Fibroblast of upper back skin (primary cell): Measurements from ENCODE around the gene LRFN5.
A peak's percentile ranks its signal among the peaks of the same experiment; 100 is the strongest.

Source experiments
- DNase-seq: peaks from one replicate; pipeline ENCODE4 v3.0.0-alpha.2; 2013

The LRFN5 gene

DNA sequence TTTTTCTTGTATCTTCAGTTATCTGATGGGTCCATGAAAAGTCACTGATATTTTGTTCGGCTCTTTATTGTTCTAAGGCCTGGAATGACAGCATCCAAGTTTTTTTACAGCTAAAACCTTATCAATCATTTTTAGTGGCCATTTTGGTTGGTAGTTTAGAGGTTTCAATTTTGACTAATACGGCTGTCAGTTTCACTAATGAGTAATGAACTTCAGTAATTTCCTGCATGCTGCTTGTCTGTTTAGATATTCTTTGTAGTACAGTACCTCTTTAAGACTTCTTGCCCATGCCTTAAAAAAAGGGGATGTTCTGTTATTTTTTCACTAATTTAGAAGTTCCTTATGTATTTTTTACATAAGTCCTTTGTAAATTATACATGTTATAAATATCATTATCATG, 176.7 kb downstream of the LRFN5 start:
- DNase-seq, result no peak

DNA sequence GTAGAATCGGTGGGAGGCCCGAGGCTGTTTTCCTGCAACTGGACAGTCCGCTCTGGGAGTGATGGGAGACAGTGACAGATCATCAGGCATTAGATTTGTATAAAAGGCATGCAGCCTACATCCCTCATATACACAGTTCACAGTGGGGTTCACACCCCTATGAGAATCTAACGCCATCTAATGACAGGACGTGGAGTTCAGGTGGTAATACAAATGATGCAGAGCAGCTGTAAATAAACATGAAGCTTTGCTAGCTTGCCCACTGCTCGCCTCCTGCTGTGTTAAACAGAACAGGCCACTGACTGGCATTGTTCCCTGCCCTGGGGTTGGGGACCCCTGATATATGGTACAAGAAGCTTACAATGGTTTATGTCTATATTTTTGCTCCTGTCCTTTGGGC, 179.0 kb downstream of the LRFN5 start:
- no peak for DNase-seq

DNA sequence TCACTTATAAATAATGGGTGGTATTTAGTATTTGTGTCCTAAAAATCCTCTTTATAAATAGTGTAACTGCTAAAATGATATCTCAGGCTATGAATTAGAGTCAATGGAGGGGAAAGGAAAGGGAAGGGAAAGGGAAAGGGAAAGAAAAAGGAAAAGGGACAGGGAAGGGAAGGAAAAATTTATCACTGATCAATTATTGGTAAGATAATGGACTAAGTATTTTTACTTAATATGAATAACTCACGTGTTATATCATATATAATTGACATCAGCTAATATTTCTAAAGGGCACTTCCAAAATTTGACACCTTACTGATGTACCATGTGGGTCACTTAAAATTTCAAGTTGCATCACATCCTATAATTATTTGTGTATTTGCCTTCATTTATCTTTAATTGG, 193.1 kb downstream of the LRFN5 start:
- DNase-seq, result no peak

DNA sequence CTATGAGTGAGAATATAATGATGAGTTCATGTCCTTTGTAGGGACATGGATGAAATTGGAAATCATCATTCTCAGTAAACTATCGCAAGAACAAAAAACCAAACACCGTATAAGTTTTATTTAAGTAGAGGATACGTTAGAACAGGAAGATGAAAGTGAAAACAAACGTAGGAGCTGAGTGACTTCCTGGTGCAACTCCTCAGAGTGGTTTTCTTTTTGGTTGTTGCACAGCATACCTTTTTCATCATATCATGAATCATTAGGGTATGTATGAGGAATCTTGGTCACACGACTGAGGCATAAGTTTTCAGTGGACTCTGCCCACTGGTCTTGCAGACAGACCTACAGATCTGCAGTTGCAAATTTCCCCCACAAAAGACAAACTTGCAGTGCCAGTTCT, 199.0 kb downstream of the LRFN5 start:
- DNase-seq, result no peak

DNA sequence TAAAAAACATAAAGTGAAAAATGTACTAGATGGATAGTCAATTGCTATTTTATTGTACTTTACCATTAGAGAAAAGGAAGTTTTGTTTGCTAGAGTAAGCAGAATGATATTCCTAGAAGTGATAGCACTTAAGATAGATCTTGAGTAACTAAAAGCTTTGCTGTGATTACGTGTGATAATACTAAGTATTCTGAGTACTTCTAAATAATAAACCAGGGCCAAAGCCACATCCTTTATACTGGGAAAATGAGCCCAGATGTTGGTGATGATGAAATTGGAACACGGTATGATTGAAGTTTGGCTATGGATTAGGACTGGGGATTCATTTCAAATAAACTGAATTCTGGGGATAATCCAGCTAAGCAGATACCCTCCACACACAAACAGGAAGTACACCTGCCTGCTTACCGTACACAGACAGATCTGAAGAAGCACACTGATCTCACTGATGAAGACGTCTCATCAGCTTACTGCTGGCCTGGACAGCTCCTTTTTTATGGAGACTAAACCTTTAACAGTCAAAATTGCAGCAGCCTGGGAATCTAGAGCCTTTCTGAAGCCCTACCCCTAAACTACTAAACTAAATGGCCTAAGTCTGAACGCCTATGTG, 199.8 kb downstream of the LRFN5 start:
- no peak for DNase-seq

DNA sequence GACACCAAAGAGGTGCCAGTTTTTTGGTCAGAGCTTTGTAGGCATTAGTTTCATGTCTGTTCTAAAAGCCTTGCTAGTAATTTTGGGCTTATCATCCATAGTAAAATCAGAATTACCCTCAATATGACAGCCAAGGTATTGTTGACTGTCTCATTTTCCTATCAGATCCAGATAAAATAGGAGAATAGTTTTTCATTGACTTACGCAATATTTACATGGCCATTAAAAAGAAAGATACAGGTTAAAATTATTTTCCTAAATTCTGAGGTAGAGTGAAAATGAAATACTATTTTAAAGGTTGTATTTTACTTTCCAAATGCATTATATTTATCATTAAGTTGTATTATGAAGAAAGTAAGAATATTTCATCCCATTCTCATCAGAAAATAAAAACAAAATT, 203.7 kb downstream of the LRFN5 start:
- DNase-seq, result no peak

DNA sequence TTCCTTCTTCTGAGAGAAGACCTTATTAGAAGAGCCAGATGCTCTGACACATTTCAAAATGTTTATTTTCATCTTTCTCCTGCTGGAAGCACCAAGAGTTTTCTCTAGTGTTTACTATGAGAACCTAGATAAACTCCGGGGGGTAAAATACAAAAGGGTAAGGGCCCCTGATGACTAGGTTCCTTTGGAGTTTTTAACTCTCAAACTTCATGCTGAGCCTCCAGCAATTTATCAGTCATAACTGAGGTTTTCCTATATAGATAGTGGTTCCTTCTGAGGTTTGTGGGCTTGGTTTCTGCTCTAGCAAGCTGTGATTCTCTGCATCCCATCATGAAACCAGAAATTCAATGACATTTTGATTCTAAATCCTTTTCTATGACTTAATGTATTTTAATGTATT, 210.9 kb downstream of the LRFN5 start:
- DNase-seq, result peak; percentile 33

DNA sequence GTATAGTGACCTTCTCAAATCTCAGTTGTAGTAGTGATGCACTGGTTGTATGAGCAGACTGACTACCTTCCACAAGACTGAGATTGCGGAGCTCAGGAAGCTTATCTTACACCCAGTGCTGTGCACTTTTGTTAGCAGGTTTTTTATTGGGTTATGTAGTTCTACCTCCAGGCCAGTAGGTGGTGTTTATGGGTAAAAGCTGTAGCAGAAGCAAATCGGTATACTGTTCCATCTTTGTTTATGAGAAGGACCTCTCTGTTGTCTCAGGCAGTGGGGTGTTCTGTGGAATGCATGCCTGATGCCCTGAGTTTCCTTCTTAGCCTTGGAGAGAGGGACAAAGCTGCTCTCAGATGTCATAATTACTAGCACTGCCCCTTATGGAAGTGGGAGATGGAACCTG, 217.8 kb downstream of the LRFN5 start:
- DNase-seq, result no peak

DNA sequence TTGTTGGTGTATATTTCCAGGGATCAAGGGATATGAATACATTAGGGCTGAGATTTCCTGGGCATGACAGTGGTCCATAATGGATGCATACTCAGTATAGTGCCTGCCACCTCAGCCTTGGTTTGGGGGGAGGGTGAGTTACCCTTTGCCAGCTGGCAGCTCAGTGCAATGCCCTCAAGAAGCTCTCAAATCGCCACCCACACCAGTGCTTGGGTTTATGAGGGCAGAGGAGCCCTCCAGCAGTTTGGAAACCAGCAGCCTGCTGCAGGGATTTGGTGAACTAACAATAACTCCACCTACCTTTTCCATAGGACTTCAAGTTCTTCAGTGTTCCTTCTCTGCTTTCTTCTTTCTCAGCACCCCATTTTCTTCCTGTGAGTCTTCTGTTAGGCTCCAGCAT, 218.9 kb downstream of the LRFN5 start:
- no peak for DNase-seq

DNA sequence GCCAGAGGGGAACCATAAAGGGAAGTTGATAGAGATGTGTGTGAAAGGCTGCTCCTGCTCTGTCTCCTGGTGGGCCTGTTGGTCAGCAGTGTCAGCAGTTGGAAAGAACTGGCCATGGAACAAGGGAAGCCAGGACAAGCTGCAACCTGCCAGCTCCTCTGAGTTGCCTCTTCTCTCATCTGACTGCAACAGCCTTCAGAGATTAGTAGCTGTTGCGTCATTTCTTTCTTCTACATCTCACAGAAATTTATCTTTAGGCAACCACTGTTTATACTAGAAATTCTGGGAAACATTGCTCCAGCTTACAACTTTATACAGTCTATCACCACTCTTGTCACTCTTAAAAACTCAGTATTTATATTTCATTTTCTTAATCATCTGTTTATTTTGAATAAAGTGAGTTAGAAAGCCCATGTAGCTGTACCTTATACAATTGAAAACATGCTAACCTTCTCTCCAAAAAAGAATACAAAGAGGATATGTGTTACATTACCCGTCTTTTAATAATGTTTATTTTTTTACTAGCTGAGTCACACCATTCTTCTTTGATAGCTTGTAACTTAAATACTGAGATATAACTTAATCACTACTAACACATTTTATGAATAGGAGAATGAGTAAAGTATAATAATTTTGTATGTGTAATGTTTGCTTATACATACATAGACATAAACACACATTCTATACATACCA, 224.2 kb downstream of the LRFN5 start:
- DNase-seq, result peak; percentile 48

DNA sequence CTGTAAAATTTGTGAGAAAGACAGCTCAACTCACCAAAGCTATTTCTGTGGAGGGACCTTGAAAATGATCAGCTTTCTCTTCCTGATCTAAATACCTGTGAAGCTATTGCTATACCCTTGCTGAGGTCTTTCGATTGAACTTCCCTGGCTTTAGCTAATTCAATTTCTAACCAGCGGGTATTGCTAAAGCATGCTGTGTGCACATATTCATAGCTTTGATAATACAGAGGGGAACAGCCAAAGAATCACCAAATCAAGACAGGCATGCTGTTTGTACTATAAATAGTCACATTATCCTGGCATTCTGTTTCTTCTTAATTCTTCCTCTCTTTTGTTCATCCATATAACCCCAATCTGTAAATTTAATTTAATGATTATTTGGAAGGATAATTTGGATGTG, 233.0 kb downstream of the LRFN5 start:
- no peak for DNase-seq

DNA sequence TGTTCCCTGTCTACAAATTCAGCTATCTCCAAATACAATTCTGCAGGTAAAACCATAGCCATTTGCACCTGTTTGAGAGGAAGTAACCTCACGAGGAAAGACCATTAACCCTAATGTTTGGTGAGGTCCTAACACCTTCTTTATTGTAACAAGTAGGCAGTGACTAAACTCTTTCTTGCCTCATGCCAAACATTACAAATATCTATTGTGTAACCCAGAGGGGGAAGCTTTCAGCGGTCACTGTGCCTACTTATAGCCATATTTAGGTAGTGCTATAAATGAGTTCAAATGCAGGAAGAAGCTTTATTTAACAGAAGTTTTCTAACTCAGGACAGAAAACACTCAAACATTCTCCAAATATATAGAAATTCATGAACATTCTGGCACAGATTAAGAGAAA, 252.7 kb downstream of the LRFN5 start:
- no peak for DNase-seq

DNA sequence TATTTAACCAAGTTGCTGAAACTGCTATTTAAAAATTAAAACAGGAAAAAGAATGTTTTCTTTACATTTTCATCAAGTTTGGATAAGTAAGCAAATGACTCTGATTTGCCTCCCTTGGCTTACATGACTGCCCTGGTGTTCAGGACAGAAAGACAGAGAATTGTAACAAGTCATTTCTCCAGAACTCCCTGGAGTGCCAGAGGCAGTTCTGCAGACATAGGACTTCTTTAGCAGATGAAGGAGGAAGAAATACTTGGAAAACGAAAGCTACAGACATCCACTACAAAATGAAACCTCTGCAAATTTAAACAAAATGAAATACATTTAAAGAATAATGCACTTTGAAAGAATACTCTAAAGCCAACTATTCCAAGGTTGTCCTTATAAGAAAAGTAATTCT, 253.9 kb downstream of the LRFN5 start:
- no peak for DNase-seq

DNA sequence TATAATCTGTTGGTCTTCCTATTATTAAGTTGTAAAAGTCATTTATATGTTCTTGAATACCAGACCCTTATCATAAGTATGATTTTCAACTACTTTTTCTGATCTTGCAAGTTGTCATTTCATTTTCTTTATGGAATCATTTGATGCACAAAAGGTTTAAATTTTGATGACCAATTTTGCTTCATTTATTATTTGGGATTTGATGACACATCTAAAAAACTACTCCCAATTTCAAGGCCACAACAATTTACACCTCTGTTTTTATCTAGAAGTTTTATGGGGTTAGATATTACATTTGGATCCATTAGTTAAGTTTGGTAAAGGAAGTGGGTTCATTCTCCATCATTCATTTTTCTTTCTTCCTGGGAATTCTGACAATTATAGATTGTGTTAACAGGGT, 259.2 kb downstream of the LRFN5 start:
- DNase-seq, result no peak

DNA sequence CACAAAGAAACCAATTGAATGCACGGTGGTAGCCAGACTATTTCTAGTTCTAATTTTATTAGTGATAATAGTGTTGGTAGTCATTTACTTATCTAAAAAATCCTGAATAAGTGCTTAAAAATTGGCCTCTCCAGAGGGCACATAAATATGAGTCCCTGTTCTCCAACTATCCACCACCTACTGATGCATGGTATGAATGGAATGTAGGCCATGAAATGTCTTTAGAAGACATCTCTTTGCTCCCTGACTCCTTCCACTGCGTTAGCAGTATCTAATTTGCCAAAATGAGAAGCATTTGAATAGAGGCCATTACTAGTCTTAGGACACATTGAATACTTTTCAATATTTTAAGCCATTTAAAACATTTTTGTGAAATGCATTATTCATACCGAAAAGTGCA, 261.7 kb downstream of the LRFN5 start:
- peak; percentile 53 for DNase-seq

DNA sequence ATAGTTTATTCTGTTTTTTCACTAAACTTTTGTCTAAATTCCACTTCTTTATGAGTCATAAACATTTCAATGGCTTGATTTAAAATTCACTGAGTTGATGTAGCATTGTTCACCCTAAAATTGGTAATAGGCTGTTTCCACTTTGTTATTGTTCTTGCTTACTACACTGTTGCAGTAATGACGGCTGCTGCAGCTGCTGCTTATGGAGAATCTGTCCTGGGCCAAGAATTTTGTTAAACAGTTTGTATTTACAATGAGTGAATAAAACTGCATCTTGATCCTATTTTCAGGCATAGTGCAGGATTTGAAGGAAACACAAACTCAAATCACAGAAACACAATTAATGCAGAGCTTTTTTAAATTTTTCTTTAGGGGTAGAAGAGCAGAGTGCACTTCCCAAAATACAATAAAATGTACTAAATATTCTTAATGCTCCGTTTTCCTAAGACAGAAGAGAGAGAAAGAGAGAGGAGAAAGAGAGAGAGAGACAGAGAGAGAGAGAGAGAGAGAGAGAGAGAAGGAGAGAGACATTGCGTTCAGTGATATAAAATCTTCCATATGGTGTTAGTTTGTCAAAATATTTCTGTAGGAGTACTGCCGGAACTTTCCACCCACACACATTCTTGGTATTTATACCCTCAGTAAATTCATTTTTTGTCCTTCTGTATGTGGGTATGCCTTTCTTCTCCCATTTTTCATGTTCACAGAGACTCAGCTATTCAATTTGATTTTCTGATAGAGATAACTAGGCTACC, 266.4 kb downstream of the LRFN5 start:
- peak; percentile 65 for DNase-seq

DNA sequence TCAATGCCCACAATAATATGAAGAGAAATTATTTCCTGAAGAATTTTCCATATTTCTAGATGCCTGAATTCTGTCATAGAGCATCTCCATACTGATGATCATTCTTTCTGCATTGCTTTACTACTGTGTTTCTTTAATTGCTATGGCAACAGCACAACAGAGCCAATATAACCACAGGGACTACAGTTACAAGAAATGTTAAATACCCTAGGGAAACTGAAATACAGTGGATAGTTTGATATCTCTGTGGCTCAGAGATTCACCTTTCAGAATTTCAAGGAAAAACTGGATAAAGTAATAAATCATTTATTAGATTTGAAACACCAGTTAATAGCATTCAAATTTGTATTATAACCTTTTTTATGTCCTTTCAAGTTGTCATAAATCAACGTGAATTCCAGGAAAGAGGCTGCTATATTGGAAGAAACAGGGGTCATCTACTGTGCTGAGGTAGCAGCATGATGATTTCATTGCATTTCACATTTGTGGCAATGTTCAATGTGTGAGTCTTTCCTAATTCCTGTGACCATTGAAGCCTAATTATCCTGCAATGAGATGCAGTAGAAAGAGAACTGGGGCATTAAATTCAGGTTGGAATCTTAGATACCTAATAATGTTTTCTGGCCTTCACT, 267.1 kb downstream of the LRFN5 start:
- peak; percentile 81 for DNase-seq

DNA sequence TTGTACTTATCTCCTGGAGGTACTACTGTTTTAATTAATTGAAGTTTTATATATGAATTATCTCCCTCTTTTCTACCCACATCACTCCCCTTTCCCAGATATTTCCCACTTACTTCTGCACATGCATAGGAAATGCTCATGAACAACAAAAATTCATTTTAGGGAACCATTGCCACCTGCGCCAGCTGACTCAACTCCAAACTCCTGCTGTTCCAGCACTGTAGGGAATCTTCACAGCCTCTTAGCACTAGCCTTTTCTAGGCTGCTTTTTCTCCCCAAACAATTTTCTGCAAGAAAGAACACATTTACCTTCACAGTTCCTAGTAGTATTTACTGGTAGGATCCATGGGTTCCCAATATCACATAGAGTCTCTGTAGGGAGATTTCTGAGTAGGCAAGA, 268.4 kb downstream of the LRFN5 start:
- no peak for DNase-seq

DNA sequence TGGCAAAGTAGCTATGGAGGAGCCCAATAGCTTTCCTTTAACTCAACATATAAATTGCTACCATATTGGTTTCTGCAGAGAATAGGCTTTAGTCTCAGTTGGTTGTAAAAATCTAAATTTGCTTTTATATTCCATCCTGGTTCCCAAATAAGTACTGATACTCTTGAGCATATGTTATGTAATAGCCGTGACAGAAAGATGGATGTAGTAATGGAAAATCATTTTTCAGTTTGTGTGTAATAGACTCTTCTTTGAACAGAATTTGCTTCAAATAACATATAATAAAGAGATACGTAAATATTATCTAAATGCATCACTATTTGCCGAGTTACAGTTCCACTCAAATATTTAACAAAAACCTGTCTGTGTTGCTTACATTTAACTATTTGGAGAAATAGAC, 271.6 kb downstream of the LRFN5 start:
- no peak for DNase-seq

DNA sequence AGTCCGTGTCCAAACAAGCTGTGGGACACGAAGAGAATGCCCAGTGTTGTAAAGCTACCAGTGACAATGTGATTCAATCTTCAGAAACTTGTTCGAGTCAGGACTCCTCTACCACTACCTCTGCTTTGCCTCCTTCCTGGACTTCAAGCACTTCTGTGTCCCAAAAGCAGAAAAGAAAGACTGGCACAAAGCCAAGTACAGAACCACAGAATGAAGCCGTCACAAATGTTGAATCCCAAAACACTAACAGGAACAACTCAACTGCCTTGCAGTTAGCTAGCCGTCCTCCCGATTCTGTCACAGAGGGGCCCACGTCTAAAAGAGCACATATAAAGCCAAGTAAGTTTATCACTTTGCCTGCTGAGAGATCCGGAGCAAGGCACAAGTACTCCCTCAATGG, 284.9 kb downstream of the LRFN5 start:
- DNase-seq, result no peak

DNA sequence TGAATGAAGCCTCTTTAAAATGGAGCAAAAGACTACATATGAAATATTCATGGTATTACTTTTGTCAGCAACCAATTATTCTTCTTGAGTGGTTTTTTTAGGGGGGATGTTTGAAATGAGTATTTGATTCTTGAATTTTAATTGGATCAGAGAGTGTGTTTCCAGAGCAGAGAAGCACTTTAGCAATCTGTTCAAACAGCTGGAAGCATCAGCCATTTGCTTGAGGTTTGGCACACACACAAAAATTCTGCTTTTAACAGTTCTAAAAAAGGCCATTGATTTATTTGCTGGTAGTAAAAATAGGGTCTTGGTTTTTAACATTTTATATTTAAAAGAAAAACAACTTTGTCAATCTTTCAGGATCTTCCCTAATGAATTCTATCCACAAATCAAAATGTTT, 292.7 kb downstream of the LRFN5 start:
- DNase-seq, result peak; percentile 68

DNA sequence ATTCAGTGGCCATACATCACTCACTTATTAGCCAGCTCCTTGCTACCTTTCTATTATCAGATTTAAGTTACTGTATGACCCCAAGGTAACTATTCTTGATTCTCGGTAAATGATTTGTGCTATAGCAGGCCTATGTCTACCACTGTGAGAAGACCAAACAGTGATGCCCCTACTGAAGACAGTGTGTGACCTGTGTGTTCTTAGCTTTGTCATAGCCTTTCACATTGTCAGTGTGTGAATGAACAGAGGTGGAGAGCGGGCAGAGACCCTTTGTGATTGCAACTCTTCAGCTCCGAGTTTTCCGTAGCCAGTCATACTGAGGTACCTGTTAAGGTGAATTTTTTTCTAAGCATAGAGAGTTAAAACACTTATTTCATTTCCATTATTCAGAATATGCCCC, 294.0 kb downstream of the LRFN5 start:
- no peak for DNase-seq

DNA sequence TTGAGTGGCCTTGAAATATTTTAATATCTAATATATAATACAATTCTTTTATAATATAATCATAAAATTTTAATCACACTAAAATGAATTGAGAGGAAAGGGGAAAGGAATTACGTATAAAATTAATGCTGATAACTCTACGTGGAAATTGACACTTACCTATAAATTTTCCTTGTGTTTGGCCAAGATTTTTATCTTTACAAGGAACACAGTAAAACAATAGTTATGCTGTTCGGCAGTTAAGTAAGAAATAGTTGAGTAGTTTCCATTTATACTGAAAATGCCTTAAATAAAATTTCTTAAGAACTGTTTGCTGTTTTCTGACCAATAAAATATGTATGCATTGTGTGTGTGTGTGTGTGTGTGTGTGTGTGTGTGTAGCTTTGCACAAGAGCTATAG, 294.4 kb downstream of the LRFN5 start:
- no peak for DNase-seq

DNA sequence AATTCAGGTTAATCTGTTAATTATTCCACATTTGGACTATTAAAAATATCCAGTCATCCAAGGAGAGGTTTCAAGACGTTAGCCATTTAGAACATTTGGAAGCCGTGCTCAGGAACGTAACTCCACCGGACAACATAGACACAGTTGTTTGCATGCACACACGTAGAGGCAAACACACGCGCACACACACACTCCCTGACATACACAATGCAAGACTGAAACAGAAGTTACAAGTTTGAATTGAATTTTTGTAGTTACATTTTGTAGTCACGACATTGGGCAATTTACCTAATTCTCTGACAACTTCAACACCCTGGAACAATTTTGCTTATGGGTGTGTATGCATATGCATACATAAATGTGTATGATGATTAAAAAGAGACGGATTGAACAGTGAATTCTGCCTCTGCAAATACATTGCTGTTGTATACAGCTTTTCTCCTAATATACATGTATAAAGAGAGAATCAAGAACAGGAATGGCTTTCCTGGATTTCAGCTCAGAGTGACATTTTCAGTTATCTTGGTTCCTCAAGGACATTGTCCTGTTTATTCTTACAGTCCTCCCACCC, 298.8 kb downstream of the LRFN5 start:
- DNase-seq, result no peak
